Measurements from ENCODE around the gene ZNF296.

DNA sequence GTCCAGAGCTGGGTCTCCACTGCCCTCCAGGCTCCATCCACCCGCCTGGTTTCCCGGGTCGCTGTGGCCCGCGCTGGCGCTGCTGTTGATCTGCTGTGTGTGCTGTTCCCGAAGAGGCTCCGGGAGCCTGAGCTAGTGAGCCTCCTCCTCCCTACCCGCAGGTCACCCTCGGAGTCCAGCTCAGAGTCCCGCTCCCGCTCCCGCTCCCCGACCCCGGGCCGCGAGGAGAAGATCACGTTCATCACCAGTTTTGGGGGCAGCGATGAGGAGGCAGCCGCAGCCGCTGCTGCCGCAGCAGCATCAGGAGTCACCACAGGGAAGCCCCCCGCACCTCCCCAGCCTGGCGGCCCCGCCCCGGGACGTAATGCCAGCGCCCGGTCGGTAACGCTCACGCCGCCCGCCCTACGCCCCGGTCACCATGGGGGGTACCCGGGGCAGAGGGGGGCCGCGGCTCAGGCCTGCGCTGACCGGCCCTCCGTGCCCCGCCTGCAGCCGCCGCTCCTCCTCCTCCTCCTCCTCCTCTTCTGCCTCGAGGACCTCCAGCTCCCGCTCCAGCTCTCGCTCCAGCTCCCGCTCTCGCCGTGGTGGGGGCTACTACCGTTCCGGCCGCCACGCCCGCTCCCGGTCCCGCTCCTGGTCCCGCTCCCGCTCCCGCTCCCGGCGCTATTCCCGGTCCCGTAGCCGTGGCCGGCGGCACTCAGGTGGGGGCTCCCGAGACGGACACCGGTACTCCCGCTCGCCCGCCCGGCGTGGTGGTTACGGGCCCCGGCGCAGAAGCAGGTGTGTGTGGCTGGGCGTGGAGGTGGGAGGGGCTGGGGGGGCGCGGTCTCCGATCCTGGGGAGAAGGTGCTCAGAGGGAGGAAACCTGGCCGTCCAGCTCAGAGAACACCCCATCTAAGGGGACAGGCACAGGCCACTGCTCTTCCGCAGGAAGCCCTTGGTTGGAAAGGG lies 12.2 kb downstream of the ZNF296 start:
- TF ChIP-seq, protein P1, sequence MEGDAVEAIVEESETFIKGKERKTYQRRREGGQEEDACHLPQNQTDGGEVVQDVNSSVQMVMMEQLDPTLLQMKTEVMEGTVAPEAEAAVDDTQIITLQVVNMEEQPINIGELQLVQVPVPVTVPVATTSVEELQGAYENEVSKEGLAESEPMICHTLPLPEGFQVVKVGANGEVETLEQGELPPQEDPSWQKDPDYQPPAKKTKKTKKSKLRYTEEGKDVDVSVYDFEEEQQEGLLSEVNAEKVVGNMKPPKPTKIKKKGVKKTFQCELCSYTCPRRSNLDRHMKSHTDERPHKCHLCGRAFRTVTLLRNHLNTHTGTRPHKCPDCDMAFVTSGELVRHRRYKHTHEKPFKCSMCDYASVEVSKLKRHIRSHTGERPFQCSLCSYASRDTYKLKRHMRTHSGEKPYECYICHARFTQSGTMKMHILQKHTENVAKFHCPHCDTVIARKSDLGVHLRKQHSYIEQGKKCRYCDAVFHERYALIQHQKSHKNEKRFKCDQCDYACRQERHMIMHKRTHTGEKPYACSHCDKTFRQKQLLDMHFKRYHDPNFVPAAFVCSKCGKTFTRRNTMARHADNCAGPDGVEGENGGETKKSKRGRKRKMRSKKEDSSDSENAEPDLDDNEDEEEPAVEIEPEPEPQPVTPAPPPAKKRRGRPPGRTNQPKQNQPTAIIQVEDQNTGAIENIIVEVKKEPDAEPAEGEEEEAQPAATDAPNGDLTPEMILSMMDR (conservative IDR thresholded peaks at IDR 0.05; ENCODE audit: low read depth in 2 of 2) = no peak
- no peak for TF ChIP-seq EZH2 (IDR thresholded peaks at IDR 0.05; ENCODE audit: low read depth, unreplicated experiment)
- TF ChIP-seq POLR2AphosphoS5 (IDR thresholded peaks at IDR 0.05; ENCODE audit: low read depth) = no peak
- TF ChIP-seq EZH2phosphoT487 (IDR thresholded peaks at IDR 0.05; ENCODE audit: unreplicated experiment) = no peak
- TF ChIP-seq, protein P2, sequence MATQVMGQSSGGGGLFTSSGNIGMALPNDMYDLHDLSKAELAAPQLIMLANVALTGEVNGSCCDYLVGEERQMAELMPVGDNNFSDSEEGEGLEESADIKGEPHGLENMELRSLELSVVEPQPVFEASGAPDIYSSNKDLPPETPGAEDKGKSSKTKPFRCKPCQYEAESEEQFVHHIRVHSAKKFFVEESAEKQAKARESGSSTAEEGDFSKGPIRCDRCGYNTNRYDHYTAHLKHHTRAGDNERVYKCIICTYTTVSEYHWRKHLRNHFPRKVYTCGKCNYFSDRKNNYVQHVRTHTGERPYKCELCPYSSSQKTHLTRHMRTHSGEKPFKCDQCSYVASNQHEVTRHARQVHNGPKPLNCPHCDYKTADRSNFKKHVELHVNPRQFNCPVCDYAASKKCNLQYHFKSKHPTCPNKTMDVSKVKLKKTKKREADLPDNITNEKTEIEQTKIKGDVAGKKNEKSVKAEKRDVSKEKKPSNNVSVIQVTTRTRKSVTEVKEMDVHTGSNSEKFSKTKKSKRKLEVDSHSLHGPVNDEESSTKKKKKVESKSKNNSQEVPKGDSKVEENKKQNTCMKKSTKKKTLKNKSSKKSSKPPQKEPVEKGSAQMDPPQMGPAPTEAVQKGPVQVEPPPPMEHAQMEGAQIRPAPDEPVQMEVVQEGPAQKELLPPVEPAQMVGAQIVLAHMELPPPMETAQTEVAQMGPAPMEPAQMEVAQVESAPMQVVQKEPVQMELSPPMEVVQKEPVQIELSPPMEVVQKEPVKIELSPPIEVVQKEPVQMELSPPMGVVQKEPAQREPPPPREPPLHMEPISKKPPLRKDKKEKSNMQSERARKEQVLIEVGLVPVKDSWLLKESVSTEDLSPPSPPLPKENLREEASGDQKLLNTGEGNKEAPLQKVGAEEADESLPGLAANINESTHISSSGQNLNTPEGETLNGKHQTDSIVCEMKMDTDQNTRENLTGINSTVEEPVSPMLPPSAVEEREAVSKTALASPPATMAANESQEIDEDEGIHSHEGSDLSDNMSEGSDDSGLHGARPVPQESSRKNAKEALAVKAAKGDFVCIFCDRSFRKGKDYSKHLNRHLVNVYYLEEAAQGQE (IDR thresholded peaks at IDR 0.05; ENCODE audit: unreplicated experiment) = no peak
- no peak for TF ChIP-seq ETS1 (IDR thresholded peaks at IDR 0.05)

Data from GM23338 (cell line).